ENCODE measurements around the gene ASPSCR1. TPM values are rescaled to one million over a fixed set of nuclear protein-coding genes. Genes with fewer than 3 reads are reported as not detected.
"Not testable (repeated sequence)": the region's sequence is repeated elsewhere in the genome, so short reads cannot be mapped to it uniquely, and the experiment has no call there.

The ASPSCR1 gene
- total RNA-seq, 4 donors from 2014 or later = 12.6 to 24.3 (median 15.1) TPM

GRCh38 chr17:81944858-81945257 lies 32.6 kb upstream of the ASPSCR1 start:
- no peak for DNase-seq (ENCODE audit: low spot score)
- TF ChIP-seq CTCF (IDR thresholded peaks at IDR 0.05) = no peak
- ATAC-seq (ENCODE audit: low FRiP score) = no peak

- no peak for ATAC-seq (ENCODE audit: low FRiP score)
- no peak for TF ChIP-seq CTCF (IDR thresholded peaks at IDR 0.05)
- no peak for DNase-seq (ENCODE audit: low spot score)
Observed at GRCh38 chr17:81947189-81947588, 30.2 kb upstream of the ASPSCR1 start, which contains the start of gene MYADML2. MYADML2 (minus strand) TSS chr17:81947233; CDS start chr17:81941741, 5,492 bp downstream.

GRCh38 chr17:81948635-81949378 lies 28.6 kb upstream of the ASPSCR1 start:
- DNase-seq (ENCODE audit: low spot score) (no peak), ATAC-seq (ENCODE audit: low FRiP score) (peak; percentile 22)
- no peak for TF ChIP-seq CTCF (IDR thresholded peaks at IDR 0.05)

- ATAC-seq (ENCODE audit: low FRiP score) (no peak), DNase-seq (ENCODE audit: low spot score) (no peak)
- no peak for TF ChIP-seq CTCF (IDR thresholded peaks at IDR 0.05)
Observed at GRCh38 chr17:81950501-81950900, 26.9 kb upstream of the ASPSCR1 start.

- no peak for TF ChIP-seq CTCF (IDR thresholded peaks at IDR 0.05)
- DNase-seq (ENCODE audit: low spot score) (no peak), ATAC-seq (ENCODE audit: low FRiP score) (no peak)
Observed at GRCh38 chr17:81951785-81952684, 25.4 kb upstream of the ASPSCR1 start.

GRCh38 chr17:81952792-81953228 lies 24.6 kb upstream of the ASPSCR1 start:
- TF ChIP-seq CTCF (IDR thresholded peaks at IDR 0.05) = no peak
- DNase-seq (ENCODE audit: low spot score) (no peak), ATAC-seq (ENCODE audit: low FRiP score) (no peak)

GRCh38 chr17:81953443-81953842 lies 24.0 kb upstream of the ASPSCR1 start:
- DNase-seq (ENCODE audit: low spot score); ATAC-seq (ENCODE audit: low FRiP score): not testable (repeated sequence)
